Panc1 (cell line): ENCODE measurements around the gene SHB. TPM values are rescaled to one million over a fixed set of nuclear protein-coding genes. Genes with fewer than 3 reads are reported as not detected.

ENCODE experiments used
- ATAC-seq: fragments of 200-7000 bp; cut with Tn5 transposase; 2 replicates; pipeline ENCODE4 v1.9.1; 2020; ENCODE audit warnings: mild to moderate bottlenecking, moderate library complexity
- BruUV-seq: library from RNA; stranded (reverse); fragments of 400-500 nt; replicated peaks from 2 replicates; lab custom pipeline; 2021; lab: Mats Ljungman, UMichigan
- CTCF ChIA-PET: fragments of 300-600 bp; sonication (Branson Sonifier 250); formaldehyde crosslinking; loops from one replicate; lab custom pipeline; 2022; ENCODE audit warnings: antibody characterized with exemption; lab: Charles Lee
- POLR2A ChIA-PET: fragments of 300-600 bp; sonication (Branson Sonifier 250); formaldehyde crosslinking; loops from one replicate; lab custom pipeline; 2022; ENCODE audit warnings: antibody characterized with exemption; lab: Charles Lee
- DNase-seq: peaks from one replicate; pipeline ENCODE4 v3.0.0-alpha.2; 2010; ENCODE audit warnings: low read depth, low spot score
- H3K27ac ChIP-seq: 2 replicates; pipeline ENCODE4 v1.5.1; 2011; ENCODE audit warnings: mild to moderate bottlenecking, low read length, inconsistent platforms
- H3K27me3 ChIP-seq: fragments of 200-500 bp; sonication (Bioruptor generic); 2 replicates; pipeline ENCODE4 v1.6.0; 2014; ENCODE audit warnings: low read length, inconsistent platforms; ENCODE audit not compliant: control insufficient read depth, insufficient read depth
- H3K36me3 ChIP-seq: fragments of 200-500 bp; sonication (Bioruptor generic); 2 replicates; pipeline ENCODE4 v1.5.1; 2014; ENCODE audit warnings: inconsistent platforms, mild to moderate bottlenecking, low read length, moderate library complexity; ENCODE audit not compliant: control insufficient read depth, insufficient read depth
- H3K4me1 ChIP-seq: 2 replicates; pipeline ENCODE4 v1.5.1; 2011; ENCODE audit warnings: inconsistent platforms, mild to moderate bottlenecking, low read length, moderate library complexity; ENCODE audit not compliant: control insufficient read depth, insufficient read depth
- H3K4me3 ChIP-seq, 2 experiments: 2 replicates each; pipeline ENCODE4 v1.5.1; 2011 to 2012; ENCODE audit warnings: low read depth in 2 of 2, low read length in 2 of 2, mild to moderate bottlenecking in 2 of 2, inconsistent platforms in 1 of 2, moderate library complexity in 1 of 2
- H3K9me3 ChIP-seq: fragments of 200-500 bp; sonication (Bioruptor generic); 2 replicates; pipeline ENCODE4 v1.5.1; 2014; ENCODE audit warnings: low read depth, mild to moderate bottlenecking, inconsistent platforms, low read length, moderate library complexity; ENCODE audit not compliant: control insufficient read depth, insufficient read depth
- POLR2AphosphoS5 ChIP-seq: IDR thresholded peaks from 2 replicates; pipeline ENCODE4 v1.6.1; 2012; ENCODE audit warnings: mild to moderate bottlenecking, low read depth, low read length, moderate library complexity
- SIN3A ChIP-seq: IDR thresholded peaks from 2 replicates; pipeline ENCODE4 v1.6.1; 2012; ENCODE audit warnings: low read depth, mild to moderate bottlenecking, low read length, moderate library complexity, borderline replicate concordance; ENCODE audit not compliant: insufficient read depth
- TCF7L2 ChIP-seq: IDR thresholded peaks from 2 replicates; pipeline ENCODE4 v1.6.1; 2011; ENCODE audit warnings: mild to moderate bottlenecking, low read depth, low read length, inconsistent platforms
- in situ Hi-C: cut with HindIII; loops from 2 replicates; pipeline ENCODE4 v1.10.0; 2016; ENCODE audit warnings: low sequenced_read_pairs, low pct_unique_long_range_greater_than_20kb
- intact Hi-C: fragments of 100-400 bp; cut with micrococcal nuclease; formaldehyde crosslinking; loops from one replicate; pipeline ENCODE4 v1.10.0; 2022; ENCODE audit not compliant: unreplicated experiment
- total RNA-seq: library from RNA; stranded (reverse); gene quantifications from one replicate; pipeline ENCODE4 v1.2.1, GENCODE V29; 2021; ENCODE audit not compliant: unreplicated experiment
- TF ChIP-seq, protein P1 (sequence below): fragments of 450-650 bp; IDR thresholded peaks from 2 replicates; pipeline ENCODE4 v1.5.1; 2017; ENCODE audit warnings: mild to moderate bottlenecking
- TF ChIP-seq, protein P2 (sequence below), 2 experiments: IDR thresholded peaks; 2 replicates each; pipeline ENCODE4 v1.6.1; 2011 to 2012; ENCODE audit warnings: low read depth in 2 of 2, control low read depth in 1 of 2, low read length in 1 of 2, mild to moderate bottlenecking in 1 of 2, moderate library complexity in 1 of 2; ENCODE audit not compliant: insufficient read depth in 1 of 2

Gene SHB
- total RNA-seq, 1 experiment from 2014 or later, result 59.9 TPM

DNA sequence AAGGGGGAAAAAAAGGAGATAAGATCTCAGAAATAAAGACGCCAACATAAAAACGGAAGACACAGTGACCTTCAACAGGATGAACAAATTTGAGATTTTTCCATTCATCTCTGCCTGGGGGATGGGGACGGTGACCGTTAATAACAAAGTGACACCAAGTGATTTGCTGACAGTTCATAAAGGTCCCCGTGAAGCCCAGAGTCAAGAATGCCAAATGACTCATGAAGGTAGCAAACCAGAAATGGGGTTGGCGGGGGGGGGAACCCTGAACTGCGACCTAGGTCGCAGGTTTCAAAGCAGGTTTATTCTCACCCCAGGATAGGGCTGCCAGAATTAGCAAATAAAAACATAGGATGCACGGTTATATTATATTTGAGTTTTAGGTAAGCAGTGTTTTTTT lies 21.1 kb upstream of the SHB start:
- Histone ChIP-seq H3K27me3 (no peaks in the 10 kb centered on the region), H3K27ac (no peak overlapping the region), H3K4me3 (no peak overlapping the region), H3K36me3 (no peaks in the 10 kb centered on the region), H3K4me1 (no peaks in the 10 kb centered on the region), H3K9me3 (no peaks in the 10 kb centered on the region)
- in situ Hi-C loops (no loop called here), intact Hi-C loops (loop anchor here (10.0 kb wide), 1 partner anchor 265 kb away; no protein-coding TSS in a partner anchor)
- no TSS peak for BruUV-seq
- CTCF ChIA-PET, result no interaction called here
- no peak for ATAC-seq
- POLR2A ChIA-PET, result no interaction called here
- no peak for DNase-seq
- TF ChIP-seq, protein P1, sequence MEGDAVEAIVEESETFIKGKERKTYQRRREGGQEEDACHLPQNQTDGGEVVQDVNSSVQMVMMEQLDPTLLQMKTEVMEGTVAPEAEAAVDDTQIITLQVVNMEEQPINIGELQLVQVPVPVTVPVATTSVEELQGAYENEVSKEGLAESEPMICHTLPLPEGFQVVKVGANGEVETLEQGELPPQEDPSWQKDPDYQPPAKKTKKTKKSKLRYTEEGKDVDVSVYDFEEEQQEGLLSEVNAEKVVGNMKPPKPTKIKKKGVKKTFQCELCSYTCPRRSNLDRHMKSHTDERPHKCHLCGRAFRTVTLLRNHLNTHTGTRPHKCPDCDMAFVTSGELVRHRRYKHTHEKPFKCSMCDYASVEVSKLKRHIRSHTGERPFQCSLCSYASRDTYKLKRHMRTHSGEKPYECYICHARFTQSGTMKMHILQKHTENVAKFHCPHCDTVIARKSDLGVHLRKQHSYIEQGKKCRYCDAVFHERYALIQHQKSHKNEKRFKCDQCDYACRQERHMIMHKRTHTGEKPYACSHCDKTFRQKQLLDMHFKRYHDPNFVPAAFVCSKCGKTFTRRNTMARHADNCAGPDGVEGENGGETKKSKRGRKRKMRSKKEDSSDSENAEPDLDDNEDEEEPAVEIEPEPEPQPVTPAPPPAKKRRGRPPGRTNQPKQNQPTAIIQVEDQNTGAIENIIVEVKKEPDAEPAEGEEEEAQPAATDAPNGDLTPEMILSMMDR, result no peak
- TF ChIP-seq POLR2AphosphoS5, result no peak
- TF ChIP-seq TCF7L2, result no peak
- TF ChIP-seq, protein P2, sequence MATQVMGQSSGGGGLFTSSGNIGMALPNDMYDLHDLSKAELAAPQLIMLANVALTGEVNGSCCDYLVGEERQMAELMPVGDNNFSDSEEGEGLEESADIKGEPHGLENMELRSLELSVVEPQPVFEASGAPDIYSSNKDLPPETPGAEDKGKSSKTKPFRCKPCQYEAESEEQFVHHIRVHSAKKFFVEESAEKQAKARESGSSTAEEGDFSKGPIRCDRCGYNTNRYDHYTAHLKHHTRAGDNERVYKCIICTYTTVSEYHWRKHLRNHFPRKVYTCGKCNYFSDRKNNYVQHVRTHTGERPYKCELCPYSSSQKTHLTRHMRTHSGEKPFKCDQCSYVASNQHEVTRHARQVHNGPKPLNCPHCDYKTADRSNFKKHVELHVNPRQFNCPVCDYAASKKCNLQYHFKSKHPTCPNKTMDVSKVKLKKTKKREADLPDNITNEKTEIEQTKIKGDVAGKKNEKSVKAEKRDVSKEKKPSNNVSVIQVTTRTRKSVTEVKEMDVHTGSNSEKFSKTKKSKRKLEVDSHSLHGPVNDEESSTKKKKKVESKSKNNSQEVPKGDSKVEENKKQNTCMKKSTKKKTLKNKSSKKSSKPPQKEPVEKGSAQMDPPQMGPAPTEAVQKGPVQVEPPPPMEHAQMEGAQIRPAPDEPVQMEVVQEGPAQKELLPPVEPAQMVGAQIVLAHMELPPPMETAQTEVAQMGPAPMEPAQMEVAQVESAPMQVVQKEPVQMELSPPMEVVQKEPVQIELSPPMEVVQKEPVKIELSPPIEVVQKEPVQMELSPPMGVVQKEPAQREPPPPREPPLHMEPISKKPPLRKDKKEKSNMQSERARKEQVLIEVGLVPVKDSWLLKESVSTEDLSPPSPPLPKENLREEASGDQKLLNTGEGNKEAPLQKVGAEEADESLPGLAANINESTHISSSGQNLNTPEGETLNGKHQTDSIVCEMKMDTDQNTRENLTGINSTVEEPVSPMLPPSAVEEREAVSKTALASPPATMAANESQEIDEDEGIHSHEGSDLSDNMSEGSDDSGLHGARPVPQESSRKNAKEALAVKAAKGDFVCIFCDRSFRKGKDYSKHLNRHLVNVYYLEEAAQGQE (IDR thresholded peaks at IDR 0.05; ENCODE audit: insufficient read depth in 1 of 2, low read depth in 2 of 2, low read length in 1 of 2), result no peak

GRCh38 chr9:38089387-38090165 lies 20.5 kb upstream of the SHB start:
- POLR2A ChIA-PET, result interaction anchor here (0.6 kb wide), 1 partner anchor 176 kb away, joined by 7 read pairs; no protein-coding TSS in a partner anchor
- no peaks in the 10 kb centered on the region for H3K9me3 ChIP-seq
- no peaks in the 10 kb centered on the region for H3K36me3 ChIP-seq
- no peaks in the 10 kb centered on the region for H3K4me1 ChIP-seq
- H3K27ac ChIP-seq, result no peak overlapping the region
- BruUV-seq, result no TSS peak
- H3K4me3 ChIP-seq, result no peak overlapping the region
- intact Hi-C loops, result loop anchor here (10.0 kb wide), 1 partner anchor 265 kb away; no protein-coding TSS in a partner anchor
- TF ChIP-seq, protein P1, result no peak
- TF ChIP-seq POLR2AphosphoS5 (no peak), SIN3A (no peak), TCF7L2 (no peak)
- TF ChIP-seq, protein P2 (IDR thresholded peaks at IDR 0.05; ENCODE audit: insufficient read depth in 1 of 2, low read depth in 2 of 2, low read length in 1 of 2), result no peak
- ATAC-seq (no peak), DNase-seq (no peak)
- CTCF ChIA-PET, result no interaction called here
- H3K27me3 ChIP-seq, result no peaks in the 10 kb centered on the region
- in situ Hi-C loops, result no loop called here
